DMS53 (cell line): Measurements from ENCODE around the gene PSMF1.
A peak's percentile ranks its signal among the peaks of the same experiment; 100 is the strongest.

Experiments used
- DNase-seq: peaks from one replicate; lab custom pipeline; 2025; lab: John Stamatoyannopoulos, UW

Gene PSMF1

GRCh38 chr20:1164871-1165270 is 46.5 kb downstream of the PSMF1 start:
- DNase-seq = no peak

GRCh38 chr20:1165521-1165920 is 47.1 kb downstream of the PSMF1 start:
- no peak for DNase-seq

- no peak for DNase-seq
Measured at GRCh38 chr20:1165941-1166340, 47.5 kb downstream of the PSMF1 start.

- DNase-seq = no peak
Measured at GRCh38 chr20:1166948-1167720, 48.7 kb downstream of the PSMF1 start.

GRCh38 chr20:1169224-1169623 is 50.8 kb downstream of the PSMF1 start:
- DNase-seq = no peak

GRCh38 chr20:1171461-1172093 is 53.2 kb downstream of the PSMF1 start:
- DNase-seq = peak; percentile 31

GRCh38 chr20:1173698-1174097 is 55.3 kb downstream of the PSMF1 start:
- DNase-seq = no peak

GRCh38 chr20:1174787-1175186 is 56.4 kb downstream of the PSMF1 start:
- no peak for DNase-seq

GRCh38 chr20:1177680-1178079 is 59.3 kb downstream of the PSMF1 start:
- DNase-seq = peak; percentile 45

- DNase-seq = no peak
Measured at GRCh38 chr20:1178103-1178502, 59.7 kb downstream of the PSMF1 start.

- DNase-seq = no peak
Measured at GRCh38 chr20:1178623-1179022, 60.2 kb downstream of the PSMF1 start.

- DNase-seq = no peak
Measured at GRCh38 chr20:1180949-1181348, 62.5 kb downstream of the PSMF1 start.

- DNase-seq = no peak
Measured at GRCh38 chr20:1182106-1182505, 63.7 kb downstream of the PSMF1 start.

- DNase-seq = no peak
Measured at GRCh38 chr20:1183153-1183552, 64.8 kb downstream of the PSMF1 start.

- DNase-seq = no peak
Measured at GRCh38 chr20:1184260-1184637, 65.8 kb downstream of the PSMF1 start.

- peak; percentile 65 for DNase-seq
Measured at GRCh38 chr20:1184638-1185315, 66.4 kb downstream of the PSMF1 start, which contains the start of gene TMEM74B. TSS of gene TMEM74B (minus strand) at chr20:1184981. CDS start at chr20:1183801, 1,180 bp downstream.

- peak; percentile 71 for DNase-seq
Measured at GRCh38 chr20:1185316-1185741, 66.9 kb downstream of the PSMF1 start.

- peak; percentile 87 for DNase-seq
Measured at GRCh38 chr20:1185790-1186334, 67.5 kb downstream of the PSMF1 start.

- DNase-seq = peak; percentile 25
Measured at GRCh38 chr20:1186367-1186991, 68.1 kb downstream of the PSMF1 start.

GRCh38 chr20:1187605-1188171 is 69.3 kb downstream of the PSMF1 start:
- peak; percentile 49 for DNase-seq

GRCh38 chr20:1188347-1188746 is 69.9 kb downstream of the PSMF1 start:
- DNase-seq = no peak

GRCh38 chr20:1189827-1190226 is 71.4 kb downstream of the PSMF1 start:
- no peak for DNase-seq
